ENCODE results near the gene OAF.
"Not testable (repeated sequence)": the region's sequence is repeated elsewhere in the genome, so short reads cannot be mapped to it uniquely, and the experiment has no call there.

The OAF gene

GRCh38 chr11:120244476-120245365 is 33.9 kb downstream of the OAF start:
- DNase-seq = no peak

GRCh38 chr11:120245434-120245833 is 34.6 kb downstream of the OAF start:
- DNase-seq = no peak

GRCh38 chr11:120248551-120249278 is 37.9 kb downstream of the OAF start:
- peak in 1 of 2 donors; percentile 26 for DNase-seq

GRCh38 chr11:120249279-120250262 is 38.7 kb downstream of the OAF start:
- DNase-seq = no peak

GRCh38 chr11:120253377-120253776 is 42.5 kb downstream of the OAF start:
- DNase-seq = not testable (repeated sequence)

- DNase-seq = no peak
These were observed 44.1 kb downstream of the OAF start for GRCh38 chr11:120254788-120255518.

GRCh38 chr11:120255519-120255866 is 44.7 kb downstream of the OAF start:
- DNase-seq = no peak

GRCh38 chr11:120256178-120256577 is 45.3 kb downstream of the OAF start:
- DNase-seq = no peak

GRCh38 chr11:120256779-120257178 is 45.9 kb downstream of the OAF start:
- DNase-seq = no peak

GRCh38 chr11:120257346-120257745 is 46.5 kb downstream of the OAF start:
- no peak for DNase-seq

- no peak for DNase-seq
These were observed 47.8 kb downstream of the OAF start for GRCh38 chr11:120258661-120259060.

GRCh38 chr11:120259241-120259640 is 48.4 kb downstream of the OAF start:
- DNase-seq = no peak

GRCh38 chr11:120259988-120260565 is 49.2 kb downstream of the OAF start:
- no peak for DNase-seq

- DNase-seq = no peak
These were observed 49.8 kb downstream of the OAF start for GRCh38 chr11:120260616-120261015.

- DNase-seq = no peak
These were observed 50.5 kb downstream of the OAF start for GRCh38 chr11:120261321-120261720.

GRCh38 chr11:120261931-120262330 is 51.1 kb downstream of the OAF start:
- DNase-seq = no peak

GRCh38 chr11:120267319-120267718 is 56.5 kb downstream of the OAF start:
- DNase-seq = no peak

- no peak for DNase-seq
These were observed 57.9 kb downstream of the OAF start for GRCh38 chr11:120268686-120269085.

GRCh38 chr11:120270386-120270785 is 59.6 kb downstream of the OAF start:
- DNase-seq = no peak

GRCh38 chr11:120271672-120272071 is 60.8 kb downstream of the OAF start:
- DNase-seq = no peak

- no peak for DNase-seq
These were observed 61.5 kb downstream of the OAF start for GRCh38 chr11:120272303-120272702.

GRCh38 chr11:120273432-120273831 is 62.6 kb downstream of the OAF start:
- no peak for DNase-seq

All from bone marrow (tissue), 2 donors.